ENCODE results near the gene PDSS2. TPM values are rescaled to one million over a fixed set of nuclear protein-coding genes. Genes with fewer than 3 reads are reported as not detected.

PDSS2 gene
- total RNA-seq, 1 donor: 4.0 TPM

- Histone ChIP-seq H3K4me3 (ENCODE audit: low read length) (no peak overlapping the region), H3K4me1 (ENCODE audit: insufficient read depth, low read length) (peaks cover 5% of the 10 kb centered on the region), H3K27me3 (ENCODE audit: insufficient read depth, low read length) (no peaks in the 10 kb centered on the region), H3K9me3 (ENCODE audit: low read depth, low read length) (no peaks in the 10 kb centered on the region)
Measured at GRCh38 chr6:107344383-107344782, 115.0 kb downstream of the PDSS2 start.

- no peaks in the 10 kb centered on the region for H3K27me3 ChIP-seq (ENCODE audit: insufficient read depth, low read length)
- H3K4me3 ChIP-seq (ENCODE audit: low read length): no peak overlapping the region
- peaks cover 5% of the 10 kb centered on the region for H3K4me1 ChIP-seq (ENCODE audit: insufficient read depth, low read length)
- no peaks in the 10 kb centered on the region for H3K9me3 ChIP-seq (ENCODE audit: low read depth, low read length)
Measured at GRCh38 chr6:107342144-107342543, 117.2 kb downstream of the PDSS2 start.

GRCh38 chr6:107340881-107341280 lies 118.5 kb downstream of the PDSS2 start:
- Histone ChIP-seq H3K4me1 (ENCODE audit: insufficient read depth, low read length) (peaks cover 5% of the 10 kb centered on the region), H3K27me3 (ENCODE audit: insufficient read depth, low read length) (no peaks in the 10 kb centered on the region), H3K9me3 (ENCODE audit: low read depth, low read length) (no peaks in the 10 kb centered on the region), H3K4me3 (ENCODE audit: low read length) (no peak overlapping the region)

GRCh38 chr6:107337191-107337741 lies 122.1 kb downstream of the PDSS2 start:
- no peak overlapping the region for H3K4me3 ChIP-seq (ENCODE audit: low read length)
- H3K4me1 ChIP-seq (ENCODE audit: insufficient read depth, low read length): peaks cover 5% of the 10 kb centered on the region
- H3K9me3 ChIP-seq (ENCODE audit: low read depth, low read length): no peaks in the 10 kb centered on the region
- no peaks in the 10 kb centered on the region for H3K27me3 ChIP-seq (ENCODE audit: insufficient read depth, low read length)

GRCh38 chr6:107334026-107334425 lies 125.3 kb downstream of the PDSS2 start:
- Histone ChIP-seq H3K4me3 (ENCODE audit: low read length) (no peak overlapping the region), H3K9me3 (ENCODE audit: low read depth, low read length) (no peaks in the 10 kb centered on the region), H3K4me1 (ENCODE audit: insufficient read depth, low read length) (no peaks in the 10 kb centered on the region), H3K27me3 (ENCODE audit: insufficient read depth, low read length) (no peaks in the 10 kb centered on the region)

- Histone ChIP-seq H3K4me1 (ENCODE audit: insufficient read depth, low read length) (no peaks in the 10 kb centered on the region), H3K4me3 (ENCODE audit: low read length) (no peak overlapping the region), H3K9me3 (ENCODE audit: low read depth, low read length) (no peaks in the 10 kb centered on the region), H3K27me3 (ENCODE audit: insufficient read depth, low read length) (no peaks in the 10 kb centered on the region)
Measured at GRCh38 chr6:107333491-107333890, 125.9 kb downstream of the PDSS2 start.

GRCh38 chr6:107331409-107332386 lies 127.7 kb downstream of the PDSS2 start:
- Histone ChIP-seq H3K27me3 (ENCODE audit: insufficient read depth, low read length) (no peaks in the 10 kb centered on the region), H3K9me3 (ENCODE audit: low read depth, low read length) (no peaks in the 10 kb centered on the region), H3K4me1 (ENCODE audit: insufficient read depth, low read length) (no peaks in the 10 kb centered on the region), H3K4me3 (ENCODE audit: low read length) (no peak overlapping the region)

GRCh38 chr6:107330168-107330567 lies 129.2 kb downstream of the PDSS2 start:
- Histone ChIP-seq H3K9me3 (ENCODE audit: low read depth, low read length) (no peaks in the 10 kb centered on the region), H3K4me1 (ENCODE audit: insufficient read depth, low read length) (no peaks in the 10 kb centered on the region), H3K4me3 (ENCODE audit: low read length) (no peak overlapping the region), H3K27me3 (ENCODE audit: insufficient read depth, low read length) (no peaks in the 10 kb centered on the region)

GRCh38 chr6:107329063-107329860 lies 130.1 kb downstream of the PDSS2 start:
- Histone ChIP-seq H3K9me3 (ENCODE audit: low read depth, low read length) (no peaks in the 10 kb centered on the region), H3K27me3 (ENCODE audit: insufficient read depth, low read length) (no peaks in the 10 kb centered on the region), H3K4me3 (ENCODE audit: low read length) (no peak overlapping the region), H3K4me1 (ENCODE audit: insufficient read depth, low read length) (no peaks in the 10 kb centered on the region)

GRCh38 chr6:107328081-107328480 lies 131.3 kb downstream of the PDSS2 start:
- H3K4me1 ChIP-seq (ENCODE audit: insufficient read depth, low read length): no peaks in the 10 kb centered on the region
- H3K27me3 ChIP-seq (ENCODE audit: insufficient read depth, low read length): no peaks in the 10 kb centered on the region
- H3K9me3 ChIP-seq (ENCODE audit: low read depth, low read length): no peaks in the 10 kb centered on the region
- H3K4me3 ChIP-seq (ENCODE audit: low read length): no peak overlapping the region

GRCh38 chr6:107323133-107323785 lies 136.1 kb downstream of the PDSS2 start:
- no peaks in the 10 kb centered on the region for H3K4me1 ChIP-seq (ENCODE audit: insufficient read depth, low read length)
- H3K9me3 ChIP-seq (ENCODE audit: low read depth, low read length): no peaks in the 10 kb centered on the region
- no peak overlapping the region for H3K4me3 ChIP-seq (ENCODE audit: low read length)
- no peaks in the 10 kb centered on the region for H3K27me3 ChIP-seq (ENCODE audit: insufficient read depth, low read length)

- no peak overlapping the region for H3K4me3 ChIP-seq (ENCODE audit: low read length)
- H3K9me3 ChIP-seq (ENCODE audit: low read depth, low read length): no peaks in the 10 kb centered on the region
- H3K4me1 ChIP-seq (ENCODE audit: insufficient read depth, low read length): no peaks in the 10 kb centered on the region
- no peaks in the 10 kb centered on the region for H3K27me3 ChIP-seq (ENCODE audit: insufficient read depth, low read length)
Measured at GRCh38 chr6:107321793-107322192, 137.6 kb downstream of the PDSS2 start.

GRCh38 chr6:107319906-107320530 lies 139.3 kb downstream of the PDSS2 start:
- Histone ChIP-seq H3K9me3 (ENCODE audit: low read depth, low read length) (no peaks in the 10 kb centered on the region), H3K27me3 (ENCODE audit: insufficient read depth, low read length) (no peaks in the 10 kb centered on the region), H3K4me3 (ENCODE audit: low read length) (no peak overlapping the region), H3K4me1 (ENCODE audit: insufficient read depth, low read length) (no peaks in the 10 kb centered on the region)

- no peaks in the 10 kb centered on the region for H3K4me1 ChIP-seq (ENCODE audit: insufficient read depth, low read length)
- no peaks in the 10 kb centered on the region for H3K27me3 ChIP-seq (ENCODE audit: insufficient read depth, low read length)
- no peaks in the 10 kb centered on the region for H3K9me3 ChIP-seq (ENCODE audit: low read depth, low read length)
- H3K4me3 ChIP-seq (ENCODE audit: low read length): no peak overlapping the region
Measured at GRCh38 chr6:107318100-107318736, 141.1 kb downstream of the PDSS2 start.

All from mononuclear cell (primary cell).